ENCODE data around the gene MS4A10.

MS4A10 gene

DNA sequence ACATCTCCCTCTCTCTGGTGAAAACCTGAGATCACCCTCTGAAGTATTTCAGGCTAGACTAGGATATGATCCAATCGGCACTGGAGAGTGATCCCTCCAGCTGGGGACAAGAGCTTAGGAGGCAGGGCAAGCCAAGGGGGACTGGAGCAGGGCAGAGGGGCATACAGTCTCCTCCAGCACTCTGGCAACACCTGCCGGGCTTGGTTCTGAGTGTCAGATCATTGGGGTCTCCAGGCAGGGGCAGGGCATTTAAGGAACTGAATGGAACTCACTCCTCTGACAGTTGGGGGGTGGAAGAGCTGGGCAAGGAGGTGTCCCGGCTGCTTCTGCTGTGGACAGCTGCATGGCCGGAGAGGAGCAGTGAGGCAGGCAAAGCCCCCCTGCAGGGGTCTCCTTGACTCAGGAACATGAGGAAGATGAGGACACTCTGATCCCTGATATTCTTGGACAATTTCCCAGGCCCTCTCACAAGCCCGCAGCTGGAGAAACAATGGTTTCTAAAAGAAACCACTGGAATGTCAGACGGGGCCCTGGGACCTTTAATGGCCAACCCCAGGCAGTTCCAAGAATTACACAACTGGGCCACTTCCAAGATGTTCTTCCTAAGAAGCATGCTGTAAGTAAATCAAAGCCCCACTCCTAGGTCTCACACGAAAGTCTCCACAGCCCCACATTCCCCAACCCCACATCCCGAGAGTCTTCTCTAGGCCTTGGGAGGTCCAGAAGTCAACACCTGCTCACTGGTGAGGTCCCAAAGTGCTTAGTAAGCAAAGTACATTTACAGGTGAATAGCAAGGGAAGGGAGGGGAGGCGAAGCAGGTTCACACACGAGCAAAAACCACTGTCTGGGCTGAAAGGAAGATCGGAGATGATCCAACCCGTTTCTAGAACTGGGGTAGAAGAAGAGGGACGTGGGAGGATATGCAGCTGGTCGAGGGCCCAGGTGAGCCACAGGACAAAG lies 55.6 kb downstream of the MS4A10 start:
- Histone ChIP-seq H3K18ac (ENCODE audit: low read length) (no peak overlapping the region), H3K4me3 (ENCODE audit: low read length) (no peak overlapping the region), H4K8ac (ENCODE audit: low read depth, low read length) (no peak overlapping the region), H3K27me3 (ENCODE audit: insufficient read depth, low read length, poor library complexity) (no peaks in the 10 kb centered on the region), H3K4me1 (ENCODE audit: control insufficient read depth, low read depth, low read length) (peaks cover 14% of the 10 kb centered on the region), H3K36me3 (ENCODE audit: control insufficient read depth, insufficient read depth, low read length) (no peaks in the 10 kb centered on the region), H2BK5ac (ENCODE audit: low read length) (no peak overlapping the region), H3K4me2 (ENCODE audit: low read length) (no peak overlapping the region), H3K79me2 (ENCODE audit: control insufficient read depth, insufficient read depth, low read length) (peaks cover 36% of the 10 kb centered on the region), H4K5ac (ENCODE audit: low read length) (no peak overlapping the region), H2AK5ac (ENCODE audit: low read length) (no peak overlapping the region), H3K23ac (ENCODE audit: low read length) (no peak overlapping the region), H3K4ac (ENCODE audit: low read depth, low read length) (no peak overlapping the region), H3K79me1 (ENCODE audit: low read length) (peaks cover 21% of the 10 kb centered on the region), H3K9ac (ENCODE audit: low read length) (no peak overlapping the region), H2BK120ac (ENCODE audit: low read depth, low read length) (no peak overlapping the region), H3K56ac (ENCODE audit: low read length) (no peak overlapping the region), H2BK15ac (replicated peaks; ENCODE audit: low read depth) (no peak overlapping the region), H3K27ac (ENCODE audit: low read depth, low read length) (no peak overlapping the region)
- WGBS (ENCODE audit: extremely low coverage, insufficient coverage, low lambda C conversion rate): no CpG with 5 or more reads among the region's 14 CpGs
- no peak for DNase-seq

DNA sequence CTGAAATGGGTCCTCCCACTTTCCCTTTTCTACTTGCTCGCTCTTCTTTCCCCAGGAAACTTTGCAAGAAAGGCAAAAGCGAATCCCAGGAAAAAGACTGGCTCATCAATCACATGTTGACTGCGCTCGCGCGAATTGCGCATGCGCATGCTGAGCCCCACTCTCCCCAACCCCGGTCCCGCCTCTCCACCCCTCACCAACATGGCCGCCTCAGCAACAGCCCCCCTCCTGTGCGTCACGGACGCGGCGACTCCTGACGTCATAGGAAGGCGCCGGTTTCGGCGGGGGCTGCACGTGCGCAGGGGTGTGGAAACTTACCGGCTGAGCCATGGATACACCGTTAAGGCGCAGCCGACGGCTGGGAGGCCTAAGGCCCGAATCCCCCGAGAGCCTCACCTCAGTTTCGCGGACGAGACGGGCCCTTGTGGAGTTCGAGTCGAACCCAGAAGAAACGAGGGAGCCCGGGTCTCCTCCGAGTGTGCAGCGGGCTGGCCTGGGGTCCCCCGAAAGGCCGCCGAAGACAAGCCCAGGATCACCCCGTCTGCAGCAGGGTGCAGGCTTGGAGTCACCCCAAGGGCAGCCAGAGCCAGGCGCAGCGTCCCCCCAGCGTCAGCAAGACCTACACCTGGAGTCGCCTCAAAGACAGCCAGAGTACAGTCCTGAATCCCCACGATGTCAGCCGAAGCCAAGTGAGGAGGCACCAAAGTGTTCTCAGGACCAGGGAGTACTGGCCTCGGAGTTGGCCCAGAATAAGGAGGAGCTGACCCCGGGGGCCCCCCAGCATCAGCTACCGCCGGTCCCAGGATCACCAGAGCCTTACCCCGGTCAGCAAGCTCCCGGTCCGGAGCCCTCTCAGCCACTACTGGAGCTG lies 56.9 kb downstream of the MS4A10 start, which contains the start of gene CCDC86:
Gene CCDC86 (plus strand): TSS at position 317 of the 871 bp plus-strand sequence. CDS start 12 bp downstream, at position 329.
- no peak within 1 kb of the TSS for H2BK5ac ChIP-seq (ENCODE audit: low read length)
- no peak within 1 kb of the TSS for H2BK120ac ChIP-seq (ENCODE audit: low read depth, low read length)
- H3K27me3 ChIP-seq (ENCODE audit: insufficient read depth, low read length, poor library complexity): no peaks in the 10 kb centered on the region
- H3K27ac ChIP-seq (ENCODE audit: low read depth, low read length): no peak within 1 kb of the TSS
- H3K36me3 ChIP-seq (ENCODE audit: control insufficient read depth, insufficient read depth, low read length): no peaks in the 10 kb centered on the region
- no CpG with 5 or more reads among the region's 57 CpGs for WGBS (ENCODE audit: extremely low coverage, insufficient coverage, low lambda C conversion rate)
- H2BK15ac ChIP-seq (replicated peaks; ENCODE audit: low read depth): no peak within 1 kb of the TSS
- H3K4ac ChIP-seq (ENCODE audit: low read depth, low read length): peak within 1 kb of the TSS; percentile 63
- peaks cover 23% of the 10 kb centered on the region for H3K79me1 ChIP-seq (ENCODE audit: low read length)
- H3K56ac ChIP-seq (ENCODE audit: low read length): peak within 1 kb of the TSS; percentile 96
- H3K4me2 ChIP-seq (ENCODE audit: low read length): peak within 1 kb of the TSS; percentile 51
- H3K18ac ChIP-seq (ENCODE audit: low read length): no peak within 1 kb of the TSS
- peaks cover 13% of the 10 kb centered on the region for H3K4me1 ChIP-seq (ENCODE audit: control insufficient read depth, low read depth, low read length)
- peak; percentile 98 for DNase-seq
- peak within 1 kb of the TSS; percentile 67 for H4K8ac ChIP-seq (ENCODE audit: low read depth, low read length)
- peak within 1 kb of the TSS; percentile 98 for H4K5ac ChIP-seq (ENCODE audit: low read length)
- H3K4me3 ChIP-seq (ENCODE audit: low read length): peak within 1 kb of the TSS; percentile 93
- peak within 1 kb of the TSS; percentile 57 for H2AK5ac ChIP-seq (ENCODE audit: low read length)
- peak within 1 kb of the TSS; percentile 95 for H3K9ac ChIP-seq (ENCODE audit: low read length)
- H3K23ac ChIP-seq (ENCODE audit: low read length): no peak within 1 kb of the TSS
- peaks cover 39% of the 10 kb centered on the region for H3K79me2 ChIP-seq (ENCODE audit: control insufficient read depth, insufficient read depth, low read length)

GRCh38 chr11:60842668-60843600 lies 57.8 kb downstream of the MS4A10 start:
- H4K5ac ChIP-seq (ENCODE audit: low read length): no peak overlapping the region
- H3K36me3 ChIP-seq (ENCODE audit: control insufficient read depth, insufficient read depth, low read length): no peaks in the 10 kb centered on the region
- no peak overlapping the region for H2BK120ac ChIP-seq (ENCODE audit: low read depth, low read length)
- H3K4me1 ChIP-seq (ENCODE audit: control insufficient read depth, low read depth, low read length): peaks cover 11% of the 10 kb centered on the region
- H3K23ac ChIP-seq (ENCODE audit: low read length): no peak overlapping the region
- H3K4me3 ChIP-seq (ENCODE audit: low read length): peak overlapping the region; percentile 93
- peaks cover 23% of the 10 kb centered on the region for H3K79me1 ChIP-seq (ENCODE audit: low read length)
- H3K56ac ChIP-seq (ENCODE audit: low read length): peak overlapping the region; percentile 96
- peaks cover 39% of the 10 kb centered on the region for H3K79me2 ChIP-seq (ENCODE audit: control insufficient read depth, insufficient read depth, low read length)
- WGBS (ENCODE audit: extremely low coverage, insufficient coverage, low lambda C conversion rate): no CpG with 5 or more reads among the region's 23 CpGs
- no peak for DNase-seq
- H3K18ac ChIP-seq (ENCODE audit: low read length): no peak overlapping the region
- H2AK5ac ChIP-seq (ENCODE audit: low read length): no peak overlapping the region
- H3K27ac ChIP-seq (ENCODE audit: low read depth, low read length): no peak overlapping the region
- H3K27me3 ChIP-seq (ENCODE audit: insufficient read depth, low read length, poor library complexity): no peaks in the 10 kb centered on the region
- H2BK15ac ChIP-seq (replicated peaks; ENCODE audit: low read depth): no peak overlapping the region
- H2BK5ac ChIP-seq (ENCODE audit: low read length): no peak overlapping the region
- H4K8ac ChIP-seq (ENCODE audit: low read depth, low read length): no peak overlapping the region
- peak overlapping the region; percentile 63 for H3K4ac ChIP-seq (ENCODE audit: low read depth, low read length)
- H3K9ac ChIP-seq (ENCODE audit: low read length): peak overlapping the region; percentile 95
- peak overlapping the region; percentile 51 for H3K4me2 ChIP-seq (ENCODE audit: low read length)

- H2BK5ac ChIP-seq (ENCODE audit: low read length): no peak overlapping the region
- H3K4me1 ChIP-seq (ENCODE audit: control insufficient read depth, low read depth, low read length): peaks cover 11% of the 10 kb centered on the region
- H3K4me3 ChIP-seq (ENCODE audit: low read length): peak overlapping the region; percentile 93
- no peak overlapping the region for H3K4ac ChIP-seq (ENCODE audit: low read depth, low read length)
- DNase-seq: no peak
- H3K79me1 ChIP-seq (ENCODE audit: low read length): peaks cover 23% of the 10 kb centered on the region
- no peaks in the 10 kb centered on the region for H3K27me3 ChIP-seq (ENCODE audit: insufficient read depth, low read length, poor library complexity)
- H2AK5ac ChIP-seq (ENCODE audit: low read length): no peak overlapping the region
- no CpG with 5 or more reads among the region's 10 CpGs for WGBS (ENCODE audit: extremely low coverage, insufficient coverage, low lambda C conversion rate)
- H3K18ac ChIP-seq (ENCODE audit: low read length): no peak overlapping the region
- no peak overlapping the region for H2BK15ac ChIP-seq (replicated peaks; ENCODE audit: low read depth)
- H3K4me2 ChIP-seq (ENCODE audit: low read length): peak overlapping the region; percentile 51
- H3K27ac ChIP-seq (ENCODE audit: low read depth, low read length): no peak overlapping the region
- H2BK120ac ChIP-seq (ENCODE audit: low read depth, low read length): no peak overlapping the region
- no peak overlapping the region for H4K5ac ChIP-seq (ENCODE audit: low read length)
- H3K36me3 ChIP-seq (ENCODE audit: control insufficient read depth, insufficient read depth, low read length): peaks cover 2% of the 10 kb centered on the region
- H3K56ac ChIP-seq (ENCODE audit: low read length): peak overlapping the region; percentile 78
- H3K9ac ChIP-seq (ENCODE audit: low read length): peak overlapping the region; percentile 95
- H4K8ac ChIP-seq (ENCODE audit: low read depth, low read length): no peak overlapping the region
- H3K79me2 ChIP-seq (ENCODE audit: control insufficient read depth, insufficient read depth, low read length): peaks cover 39% of the 10 kb centered on the region
- peak overlapping the region; percentile 97 for H3K23ac ChIP-seq (ENCODE audit: low read length)
These were observed 59.1 kb downstream of the MS4A10 start for GRCh38 chr11:60844045-60844869.
